22Rv1 (cell line): ENCODE results near the gene CDH22.

ENCODE experiments used
- H3K27ac ChIP-seq: fragments of 450-650 bp; 2 replicates; pipeline ENCODE4 v1.5.1; 2017
- CTCF ChIP-seq: fragments of 450-650 bp; IDR thresholded peaks from 2 replicates; pipeline ENCODE4 v1.5.1; 2017; ENCODE audit warnings: mild to moderate bottlenecking
- ZFX ChIP-seq: fragments of 450-650 bp; IDR thresholded peaks from 2 replicates; pipeline ENCODE4 v1.6.1; 2017; ENCODE audit warnings: antibody characterized with exemption, borderline replicate concordance

The CDH22 gene

DNA sequence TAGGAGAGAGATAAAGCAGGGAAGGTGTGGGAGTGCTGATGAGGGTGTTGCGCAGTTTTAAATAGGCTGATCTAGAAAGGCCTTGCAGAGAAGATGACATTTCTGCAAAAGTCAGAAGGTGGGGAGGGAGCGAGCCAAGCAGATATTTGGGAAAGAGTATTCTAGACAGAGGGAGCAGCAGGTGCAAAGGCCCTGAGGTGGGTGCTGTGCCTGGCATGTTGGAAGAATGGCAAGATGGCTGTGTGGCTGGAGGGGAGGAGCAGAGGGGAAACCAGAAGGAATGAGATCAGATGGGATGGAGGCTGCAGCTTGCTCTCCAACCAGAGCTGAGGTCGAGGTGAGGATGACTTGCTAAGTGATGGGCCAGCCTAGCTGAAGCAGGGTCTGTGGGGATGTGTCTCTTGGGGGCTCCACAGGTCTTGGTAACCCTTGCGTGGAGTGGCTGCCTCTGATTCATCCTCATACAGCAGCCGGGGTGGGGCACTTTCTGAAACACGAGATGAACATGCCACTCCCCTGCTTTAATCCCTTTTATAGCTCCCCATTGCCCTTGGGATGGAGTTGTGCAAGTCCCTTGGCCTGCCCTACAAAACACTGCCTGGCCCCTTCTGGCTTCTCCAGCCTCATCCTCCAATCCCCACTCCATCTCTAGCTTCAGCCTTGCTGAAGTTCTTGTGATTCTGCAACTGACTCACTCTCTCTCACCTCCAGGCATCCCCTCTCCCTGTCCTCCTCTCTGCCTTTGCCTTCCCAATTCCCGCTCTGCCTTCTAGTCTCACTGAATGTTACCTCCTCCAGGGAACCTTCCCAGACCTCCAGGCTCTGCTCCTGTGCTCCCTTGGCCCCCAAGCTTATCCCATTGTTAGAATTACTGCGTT is 94.1 kb downstream of the CDH22 start:
- TF ChIP-seq ZFX (no peak), CTCF (no peak)
- no peak overlapping the region for H3K27ac ChIP-seq

GRCh38 chr20:46212876-46213275 is 95.4 kb downstream of the CDH22 start:
- no peak overlapping the region for H3K27ac ChIP-seq
- no peak for TF ChIP-seq CTCF
- TF ChIP-seq ZFX = no peak

- TF ChIP-seq CTCF (no peak), ZFX (no peak)
- no peak overlapping the region for H3K27ac ChIP-seq
These were observed 96.0 kb downstream of the CDH22 start for GRCh38 chr20:46212252-46212651.

DNA sequence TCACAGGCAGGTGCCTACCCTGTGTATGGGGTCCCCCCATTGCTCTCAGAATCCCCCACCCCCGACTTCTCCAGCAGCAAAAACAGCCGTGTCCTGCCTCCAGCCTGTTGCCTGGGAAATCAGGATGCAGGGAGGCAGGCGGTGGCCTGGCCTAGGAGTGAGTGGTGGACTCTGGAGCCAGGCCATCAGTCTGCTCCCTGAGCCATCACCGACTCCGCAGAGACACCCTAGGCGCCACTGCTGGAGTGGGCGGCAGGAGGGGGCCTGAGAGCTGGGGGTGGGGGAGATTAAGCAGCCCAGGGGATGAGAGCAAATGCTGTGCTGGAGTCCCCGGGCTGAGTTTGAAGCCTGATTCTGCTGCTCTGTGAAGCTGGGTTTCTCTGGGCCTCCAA is 97.0 kb downstream of the CDH22 start:
- H3K27ac ChIP-seq = no peak overlapping the region
- TF ChIP-seq ZFX (no peak), CTCF (no peak)

DNA sequence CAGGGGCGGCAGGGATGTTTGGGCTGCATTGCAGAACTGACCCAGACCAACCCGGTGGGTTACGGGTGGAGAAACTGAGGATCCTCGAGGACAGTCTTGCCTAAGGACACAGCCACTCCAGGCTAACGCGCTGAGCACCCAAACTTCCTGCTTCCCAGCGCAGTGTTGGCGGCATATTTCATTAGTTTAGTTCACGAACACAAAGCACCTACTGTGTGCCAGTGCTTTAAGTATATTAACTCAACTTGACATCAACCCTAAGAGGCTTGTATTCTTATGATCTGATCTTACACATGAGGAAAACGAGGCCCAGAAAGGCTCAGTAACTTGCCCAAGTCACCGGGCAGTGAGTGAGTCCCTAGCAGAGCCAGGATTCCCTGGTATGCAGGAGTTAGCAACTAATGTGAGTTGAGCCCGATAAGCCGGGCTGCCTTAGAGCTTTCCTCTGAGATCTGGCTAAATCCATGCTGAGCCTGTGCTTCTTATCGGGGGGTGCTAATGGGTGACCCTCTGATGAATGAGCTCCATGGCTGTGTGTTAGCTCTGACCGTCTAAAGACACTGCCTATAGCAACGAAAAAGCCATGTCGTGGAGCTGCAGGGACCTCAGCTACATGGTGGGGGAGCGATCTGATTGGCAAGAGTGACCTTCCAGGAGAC is 97.5 kb downstream of the CDH22 start:
- no peak overlapping the region for H3K27ac ChIP-seq
- no peak for TF ChIP-seq CTCF

- no peak for TF ChIP-seq CTCF
- no peak for TF ChIP-seq ZFX
- H3K27ac ChIP-seq = no peak overlapping the region
These were observed 98.2 kb downstream of the CDH22 start for GRCh38 chr20:46209930-46210671.

GRCh38 chr20:46207793-46208192 is 100.5 kb downstream of the CDH22 start:
- no peak for TF ChIP-seq ZFX
- TF ChIP-seq CTCF = no peak
- H3K27ac ChIP-seq = no peak overlapping the region
